ENCODE results near the gene TTC21A.

Gene TTC21A

GRCh38 chr3:39125841-39126500 lies 18.5 kb downstream of the TTC21A start:
- H3K27ac ChIP-seq (ENCODE audit: low read length), result no peak overlapping the region
- H3K79me2 ChIP-seq (ENCODE audit: low read length), result no peaks in the 10 kb centered on the region
- DNase-seq, result no peak
- H3K27me3 ChIP-seq (replicated peaks; ENCODE audit: insufficient read depth, low read length), result no peaks in the 10 kb centered on the region
- no peaks in the 10 kb centered on the region for H3K9me3 ChIP-seq (replicated peaks; ENCODE audit: insufficient read depth, low read length)
- H3K9me2 ChIP-seq (replicated peaks; ENCODE audit: insufficient read depth, low read length), result no peaks in the 10 kb centered on the region
- H2AFZ ChIP-seq (ENCODE audit: low read length), result no peak overlapping the region
- no peak overlapping the region for H3K4me2 ChIP-seq (ENCODE audit: low read depth, low read length)
- no peaks in the 10 kb centered on the region for H4K20me1 ChIP-seq (ENCODE audit: insufficient read depth, low read length)
- H3K4me1 ChIP-seq (ENCODE audit: low read length), result 0 out of 2 replicates have a peak, but pooled peaks cover 7% of the 10 kb centered on the region
- H3K4me3 ChIP-seq (ENCODE audit: low read length), result no peak overlapping the region
- no peak overlapping the region for H3K9ac ChIP-seq (ENCODE audit: low read length)
- TF ChIP-seq EZH2phosphoT487 (IDR thresholded peaks at IDR 0.05; ENCODE audit: low read length), result no peak
- no peak for TF ChIP-seq CTCF (IDR thresholded peaks at IDR 0.05; ENCODE audit: low read length)
- no peak for TF ChIP-seq EZH2 (optimal IDR thresholded peaks at IDR 0.05; ENCODE audit: low read depth, low read length)
- no peaks in the 10 kb centered on the region for H3F3A ChIP-seq (ENCODE audit: insufficient read depth, low read length)
- H3K36me3 ChIP-seq (replicated peaks; ENCODE audit: insufficient read depth, low read length), result no peaks in the 10 kb centered on the region

GRCh38 chr3:39126532-39127071 lies 19.1 kb downstream of the TTC21A start:
- peak; percentile 38 for DNase-seq
- no peak overlapping the region for H3K4me2 ChIP-seq (ENCODE audit: low read depth, low read length)

GRCh38 chr3:39127269-39127907 lies 19.9 kb downstream of the TTC21A start:
- no peaks in the 10 kb centered on the region for H3K9me3 ChIP-seq (replicated peaks; ENCODE audit: insufficient read depth, low read length)
- H3K4me2 ChIP-seq (ENCODE audit: low read depth, low read length), result no peak overlapping the region
- no peaks in the 10 kb centered on the region for H4K20me1 ChIP-seq (ENCODE audit: insufficient read depth, low read length)
- H3F3A ChIP-seq (ENCODE audit: insufficient read depth, low read length), result no peaks in the 10 kb centered on the region
- no peaks in the 10 kb centered on the region for H3K27me3 ChIP-seq (replicated peaks; ENCODE audit: insufficient read depth, low read length)
- no peak overlapping the region for H3K27ac ChIP-seq (ENCODE audit: low read length)
- DNase-seq, result no peak
- H3K4me1 ChIP-seq (ENCODE audit: low read length), result 0 out of 2 replicates have a peak, but pooled peaks cover 7% of the 10 kb centered on the region
- H3K4me3 ChIP-seq (ENCODE audit: low read length), result no peak overlapping the region
- no peaks in the 10 kb centered on the region for H3K36me3 ChIP-seq (replicated peaks; ENCODE audit: insufficient read depth, low read length)
- H3K9me2 ChIP-seq (replicated peaks; ENCODE audit: insufficient read depth, low read length), result no peaks in the 10 kb centered on the region
- no peak overlapping the region for H2AFZ ChIP-seq (ENCODE audit: low read length)
- no peaks in the 10 kb centered on the region for H3K79me2 ChIP-seq (ENCODE audit: low read length)
- no peak overlapping the region for H3K9ac ChIP-seq (ENCODE audit: low read length)
- TF ChIP-seq CTCF (IDR thresholded peaks at IDR 0.05; ENCODE audit: low read length) (no peak), EZH2 (optimal IDR thresholded peaks at IDR 0.05; ENCODE audit: low read depth, low read length) (no peak), EZH2phosphoT487 (IDR thresholded peaks at IDR 0.05; ENCODE audit: low read length) (no peak)

More at GRCh38 chr3:39126532-39127071, 19.1 kb downstream of the TTC21A start:
- H3K27me3 ChIP-seq (replicated peaks; ENCODE audit: insufficient read depth, low read length), result no peaks in the 10 kb centered on the region
- no peaks in the 10 kb centered on the region for H3K79me2 ChIP-seq (ENCODE audit: low read length)
- H3F3A ChIP-seq (ENCODE audit: insufficient read depth, low read length), result no peaks in the 10 kb centered on the region
- no peaks in the 10 kb centered on the region for H3K9me3 ChIP-seq (replicated peaks; ENCODE audit: insufficient read depth, low read length)
- no peak overlapping the region for H3K4me3 ChIP-seq (ENCODE audit: low read length)
- 0 out of 2 replicates have a peak, but pooled peaks cover 7% of the 10 kb centered on the region for H3K4me1 ChIP-seq (ENCODE audit: low read length)
- H3K9ac ChIP-seq (ENCODE audit: low read length), result no peak overlapping the region
- H2AFZ ChIP-seq (ENCODE audit: low read length), result no peak overlapping the region
- no peaks in the 10 kb centered on the region for H3K9me2 ChIP-seq (replicated peaks; ENCODE audit: insufficient read depth, low read length)
- H3K36me3 ChIP-seq (replicated peaks; ENCODE audit: insufficient read depth, low read length), result no peaks in the 10 kb centered on the region
- no peak overlapping the region for H3K27ac ChIP-seq (ENCODE audit: low read length)
- H4K20me1 ChIP-seq (ENCODE audit: insufficient read depth, low read length), result no peaks in the 10 kb centered on the region
- peak; percentile 44 for TF ChIP-seq CTCF (IDR thresholded peaks at IDR 0.05; ENCODE audit: low read length)
- TF ChIP-seq EZH2phosphoT487 (IDR thresholded peaks at IDR 0.05; ENCODE audit: low read length), result no peak
- no peak for TF ChIP-seq EZH2 (optimal IDR thresholded peaks at IDR 0.05; ENCODE audit: low read depth, low read length)
